K562 (cell line): Measurements from ENCODE around the gene FBXW7. TPM values are rescaled to one million over a fixed set of nuclear protein-coding genes. Genes with fewer than 3 reads are reported as not detected.

Source experiments
- ASH1L ChIP-seq: fragments of 450-650 bp; IDR thresholded peaks from 2 replicates; pipeline ENCODE4 v1.6.1; 2018; ENCODE audit warnings: borderline replicate concordance, mild to moderate bottlenecking, low read depth; ENCODE audit not compliant: partially characterized antibody
- CEBPG ChIP-seq, 3 experiments: fragments of 200-800 bp in 1 of 3; sonication (Bioruptor generic) in 1 of 3; sonication (generic) in 1 of 3; formaldehyde crosslinking in 1 of 3; IDR thresholded peaks in 2 of 3; conservative IDR thresholded peaks in 1 of 3; 2 replicates each; pipeline versions ENCODE4 v1.6.1 to v1.8.0; 2016 to 2022; ENCODE audit warnings: missing compliant biosample characterization in 2 of 3, missing genetic modification characterization in 2 of 3, mild to moderate bottlenecking in 1 of 3, missing genetic modification reagents in 1 of 3
- DMBX1 ChIP-seq: fragments of 250-450 bp; sonication (Bioruptor Pico); IDR thresholded peaks from 2 replicates; pipeline ENCODE4 v1.8.0; 2022; ENCODE audit warnings: inconsistent platforms, mild to moderate bottlenecking, moderate library complexity, borderline replicate concordance
- GABPB2 ChIP-seq: fragments of 250-450 bp; sonication (Bioruptor Pico); conservative IDR thresholded peaks from 2 replicates; pipeline ENCODE4 v1.5.1; 2021; ENCODE audit warnings: mild to moderate bottlenecking
- GTF2F1 ChIP-seq: IDR thresholded peaks from 2 replicates; pipeline ENCODE4 v1.6.1; 2011; ENCODE audit warnings: low read depth, low read length, improper control_type of control experiment
- HIVEP1 ChIP-seq: fragments of 250-450 bp; sonication (Bioruptor Pico); IDR thresholded peaks from 2 replicates; pipeline ENCODE4 v1.4.0; 2020; ENCODE audit warnings: mild to moderate bottlenecking
- KDM1A ChIP-seq, 2 experiments: fragments of 450-650 bp; IDR thresholded peaks; 2 replicates each; pipeline ENCODE4 v1.6.1; 2016; ENCODE audit warnings: mild to moderate bottlenecking in 2 of 2
- MAFF ChIP-seq: IDR thresholded peaks from 2 replicates; pipeline ENCODE4 v1.6.1; 2012; ENCODE audit warnings: low read length, improper control_type of control experiment
- MAZ ChIP-seq, 2 experiments: fragments of 450-650 bp in 1 of 2; sonication (generic) in 1 of 2; formaldehyde crosslinking; IDR thresholded peaks in 1 of 2; conservative IDR thresholded peaks in 1 of 2; 2 replicates each; pipeline versions ENCODE4 v1.4.0 to v1.5.0; 2020; ENCODE audit warnings: mild to moderate bottlenecking in 1 of 2, missing genetic modification reagents in 1 of 2
- NFE2 ChIP-seq: IDR thresholded peaks from 2 replicates; pipeline ENCODE4 v1.6.1; 2014; ENCODE audit warnings: antibody characterized with exemption, low read depth
- NR2C2 ChIP-seq, 2 experiments: fragments of 200-800 bp in 1 of 2; sonication (Bioruptor generic) in 1 of 2; sonication (generic) in 1 of 2; formaldehyde crosslinking in 1 of 2; IDR thresholded peaks; 2 replicates each; pipeline versions ENCODE4 v1.6.1 to v1.8.0; 2016 to 2022; ENCODE audit warnings: mild to moderate bottlenecking in 1 of 2, missing compliant biosample characterization in 1 of 2, missing genetic modification characterization in 1 of 2, missing genetic modification reagents in 1 of 2
- POLR2AphosphoS2 ChIP-seq: IDR thresholded peaks from 2 replicates; pipeline ENCODE4 v1.6.1; 2012; ENCODE audit warnings: low read length, improper control_type of control experiment
- PPARD ChIP-seq: fragments of 250-450 bp; sonication (Bioruptor Pico); IDR thresholded peaks from 2 replicates; pipeline ENCODE4 v1.8.0; 2022; ENCODE audit warnings: inconsistent platforms, mild to moderate bottlenecking, moderate library complexity
- SIN3A ChIP-seq, 2 experiments: fragments of 150-350 bp in 1 of 2; IDR thresholded peaks; 2 replicates each; pipeline ENCODE4 v1.6.1; 2011 to 2016; ENCODE audit warnings: borderline replicate concordance in 2 of 2, low read depth in 2 of 2, low read length in 2 of 2, mild to moderate bottlenecking in 2 of 2, moderate library complexity in 2 of 2; ENCODE audit not compliant: control insufficient read depth in 1 of 2
- SIX5 ChIP-seq, 2 experiments: IDR thresholded peaks; 2 replicates each; pipeline ENCODE4 v1.6.1; 2011; ENCODE audit warnings: low read length in 2 of 2, borderline replicate concordance in 1 of 2, low read depth in 1 of 2, mild to moderate bottlenecking in 1 of 2, moderate library complexity in 1 of 2; ENCODE audit not compliant: insufficient read depth in 1 of 2
- SRF ChIP-seq, 2 experiments: fragments of 250-450, 450-650 bp in 1 of 2; sonication (Bioruptor Pico) in 1 of 2; sonication (generic) in 1 of 2; formaldehyde crosslinking; IDR thresholded peaks; 2 replicates each; pipeline versions ENCODE4 v1.5.0 to v1.5.1; 2020 to 2022; ENCODE audit warnings: mild to moderate bottlenecking in 1 of 2, missing genetic modification reagents in 1 of 2
- WHSC1 ChIP-seq: IDR thresholded peaks from one replicate; pipeline ENCODE4 v1.6.1; 2012; ENCODE audit warnings: low read length, control low read depth, inconsistent platforms
- ZNF133 ChIP-seq: fragments of 250-450 bp; sonication (Bioruptor Pico); IDR thresholded peaks from 2 replicates; pipeline ENCODE4 v1.4.0; 2020; ENCODE audit warnings: mild to moderate bottlenecking
- ZNF146 ChIP-seq: IDR thresholded peaks from one replicate; pipeline ENCODE4 v1.6.1; 2018; ENCODE audit warnings: missing compliant biosample characterization; ENCODE audit not compliant: unreplicated experiment
- ZNF695 ChIP-seq: fragments of 450-650 bp; formaldehyde crosslinking; IDR thresholded peaks from 2 replicates; pipeline ENCODE4 v1.4.0; 2020; ENCODE audit warnings: mild to moderate bottlenecking, moderate library complexity
- ZNF77 ChIP-seq: fragments of 250-450 bp; sonication (Bioruptor Pico); IDR thresholded peaks from 2 replicates; pipeline ENCODE4 v1.5.0; 2020
- polyA plus RNA-seq, 8 experiments: library from polyadenylated mRNA; depleted of rRNA in 4 of 8; stranded (reverse) in 5 of 8; unstranded in 3 of 8; fragments of >200 nt; fragmentation: Nextera tagmentation in 2 of 8; fragmentation: Illumina TruSeq in 1 of 8; extraction: Ambion mirVana in 2 of 8; extraction: Trizol in 1 of 8; gene quantifications; 2 replicates each; pipeline versions ENCODE4 v1.2.1 to v1.2.3, GENCODE V29; 2011 to 2014; ENCODE audit warnings: inconsistent platforms in 1 of 8, missing spikeins in 1 of 8
- total RNA-seq, 7 experiments: library from RNA; depleted of rRNA in 6 of 7; stranded (reverse); fragments of >200 nt in 6 of 7; fragmentation: Illumina TruSeq in 2 of 7; extraction: Trizol in 2 of 7; gene quantifications; 2 replicates each; pipeline versions ENCODE4 v1.2.1 to v1.2.3, GENCODE V29; 2011 to 2021; ENCODE audit warnings: low replicate concordance in 1 of 7
- TF ChIP-seq, protein P1 (sequence below): fragments of 450-650 bp; IDR thresholded peaks from 2 replicates; pipeline ENCODE4 v1.6.1; 2016; ENCODE audit warnings: mild to moderate bottlenecking
- TF ChIP-seq, protein P2 (sequence below): fragments of 450-650 bp; formaldehyde crosslinking; IDR thresholded peaks from 2 replicates; pipeline ENCODE4 v1.4.0; 2020; ENCODE audit warnings: mild to moderate bottlenecking, moderate library complexity
- TF ChIP-seq, protein P3 (sequence below): fragments of 250-450 bp; sonication (Bioruptor Pico); IDR thresholded peaks from 2 replicates; pipeline ENCODE4 v1.8.0; 2022; ENCODE audit warnings: moderate library complexity, mild to moderate bottlenecking, inconsistent platforms

Gene FBXW7
- total and polyA plus RNA-seq, 9 of the 15 experiments (the other 6 are each of a cell fraction or from before 2014, with no cell fraction given), result 6.8 to 44.2 (median 16.4) TPM

DNA sequence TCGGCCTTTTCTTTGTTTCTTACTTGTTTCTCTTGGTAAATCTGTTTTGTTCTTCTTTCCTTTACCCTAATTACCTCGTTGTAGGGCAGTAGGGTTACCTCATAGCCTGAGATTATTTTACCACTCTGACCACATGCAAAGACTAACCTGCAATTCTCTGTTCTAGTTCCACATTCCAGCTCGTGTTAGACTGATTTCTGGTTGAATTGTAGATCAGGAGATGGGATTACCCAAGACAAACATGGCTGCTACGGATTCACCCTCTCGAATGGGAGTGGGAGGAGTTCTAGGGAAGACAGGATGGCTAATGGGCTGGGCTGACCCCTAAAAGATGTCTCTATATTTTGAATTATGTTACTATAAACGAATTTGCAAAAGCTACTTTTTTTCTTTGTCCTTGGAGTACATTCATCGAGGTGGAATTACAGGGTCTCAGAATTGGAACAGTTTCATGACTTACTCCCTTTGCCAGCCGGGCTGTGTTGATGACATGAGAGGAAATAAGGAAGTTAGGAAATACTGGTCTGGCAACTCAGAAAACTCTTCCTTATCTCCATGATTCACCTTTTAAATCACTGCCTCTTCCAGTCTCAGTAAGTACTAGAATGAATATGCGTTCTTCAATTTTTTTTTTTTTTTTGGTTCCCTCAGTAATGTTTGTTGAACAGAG, 36.7 kb upstream of the FBXW7 start (continued):
- peak; percentile 70; the same call in 1 of the 2 replicates for TF ChIP-seq CEBPG (CRISPR knock-in tag; IDR thresholded peaks at IDR 0.05)
- peak; percentile 72 to 91; a peak in 3 of 4 replicates for TF ChIP-seq CEBPG (tag; conservative IDR thresholded peaks at IDR 0.05 in 1 of 2, IDR thresholded peaks at IDR 0.05 in 1 of 2)
- TF ChIP-seq, protein P1, sequence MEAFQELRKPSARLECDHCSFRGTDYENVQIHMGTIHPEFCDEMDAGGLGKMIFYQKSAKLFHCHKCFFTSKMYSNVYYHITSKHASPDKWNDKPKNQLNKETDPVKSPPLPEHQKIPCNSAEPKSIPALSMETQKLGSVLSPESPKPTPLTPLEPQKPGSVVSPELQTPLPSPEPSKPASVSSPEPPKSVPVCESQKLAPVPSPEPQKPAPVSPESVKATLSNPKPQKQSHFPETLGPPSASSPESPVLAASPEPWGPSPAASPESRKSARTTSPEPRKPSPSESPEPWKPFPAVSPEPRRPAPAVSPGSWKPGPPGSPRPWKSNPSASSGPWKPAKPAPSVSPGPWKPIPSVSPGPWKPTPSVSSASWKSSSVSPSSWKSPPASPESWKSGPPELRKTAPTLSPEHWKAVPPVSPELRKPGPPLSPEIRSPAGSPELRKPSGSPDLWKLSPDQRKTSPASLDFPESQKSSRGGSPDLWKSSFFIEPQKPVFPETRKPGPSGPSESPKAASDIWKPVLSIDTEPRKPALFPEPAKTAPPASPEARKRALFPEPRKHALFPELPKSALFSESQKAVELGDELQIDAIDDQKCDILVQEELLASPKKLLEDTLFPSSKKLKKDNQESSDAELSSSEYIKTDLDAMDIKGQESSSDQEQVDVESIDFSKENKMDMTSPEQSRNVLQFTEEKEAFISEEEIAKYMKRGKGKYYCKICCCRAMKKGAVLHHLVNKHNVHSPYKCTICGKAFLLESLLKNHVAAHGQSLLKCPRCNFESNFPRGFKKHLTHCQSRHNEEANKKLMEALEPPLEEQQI, result no peak
- TF ChIP-seq NFE2, result peak; percentile 80
- TF ChIP-seq SRF (CRISPR knock-in tag; IDR thresholded peaks at IDR 0.05), result no peak
- TF ChIP-seq, protein P2, sequence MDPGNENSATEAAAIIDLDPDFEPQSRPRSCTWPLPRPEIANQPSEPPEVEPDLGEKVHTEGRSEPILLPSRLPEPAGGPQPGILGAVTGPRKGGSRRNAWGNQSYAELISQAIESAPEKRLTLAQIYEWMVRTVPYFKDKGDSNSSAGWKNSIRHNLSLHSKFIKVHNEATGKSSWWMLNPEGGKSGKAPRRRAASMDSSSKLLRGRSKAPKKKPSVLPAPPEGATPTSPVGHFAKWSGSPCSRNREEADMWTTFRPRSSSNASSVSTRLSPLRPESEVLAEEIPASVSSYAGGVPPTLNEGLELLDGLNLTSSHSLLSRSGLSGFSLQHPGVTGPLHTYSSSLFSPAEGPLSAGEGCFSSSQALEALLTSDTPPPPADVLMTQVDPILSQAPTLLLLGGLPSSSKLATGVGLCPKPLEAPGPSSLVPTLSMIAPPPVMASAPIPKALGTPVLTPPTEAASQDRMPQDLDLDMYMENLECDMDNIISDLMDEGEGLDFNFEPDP (CRISPR knock-in tag), result no peak
- TF ChIP-seq ASH1L, result no peak
- no peak for TF ChIP-seq PPARD (CRISPR knock-in tag)
- no peak for TF ChIP-seq ZNF133 (CRISPR knock-in tag)
- peak; percentile 98 for TF ChIP-seq KDM1A (IDR thresholded peaks at IDR 0.05)
- TF ChIP-seq MAFF, result peak; percentile 28; the same call in 1 of the 2 replicates
- TF ChIP-seq, protein P3, sequence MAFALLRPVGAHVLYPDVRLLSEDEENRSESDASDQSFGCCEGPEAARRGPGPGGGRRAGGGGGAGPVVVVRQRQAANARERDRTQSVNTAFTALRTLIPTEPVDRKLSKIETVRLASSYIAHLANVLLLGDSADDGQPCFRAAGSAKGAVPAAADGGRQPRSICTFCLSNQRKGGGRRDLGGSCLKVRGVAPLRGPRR (CRISPR knock-in tag), result no peak
- no peak for TF ChIP-seq NR2C2 (CRISPR knock-in tag; IDR thresholded peaks at IDR 0.05)
- peak; percentile 71; the same call in 1 of the 2 replicates for TF ChIP-seq NR2C2 (tag; IDR thresholded peaks at IDR 0.05)
- TF ChIP-seq SIX5 (IDR thresholded peaks at IDR 0.05; ENCODE audit: borderline replicate concordance in 1 of 2, insufficient read depth in 1 of 2, low read depth in 1 of 2, low read length in 2 of 2), result no peak
- no peak for TF ChIP-seq WHSC1
- TF ChIP-seq DMBX1 (CRISPR knock-in tag), result no peak
- no peak for TF ChIP-seq GTF2F1
- TF ChIP-seq POLR2AphosphoS2, result no peak
- no peak for TF ChIP-seq GABPB2 (CRISPR knock-in tag)
- no peak for TF ChIP-seq ZNF77 (CRISPR knock-in tag)
- no peak for TF ChIP-seq ZNF146
- TF ChIP-seq HIVEP1 (CRISPR knock-in tag), result no peak
- TF ChIP-seq MAZ (CRISPR knock-in tag; conservative IDR thresholded peaks at IDR 0.05 in 1 of 2, IDR thresholded peaks at IDR 0.05 in 1 of 2), result 0 out of 4 replicates have a peak, but pooled peaks of 1 of the 2 experiments have one; percentile 23
- no peak for TF ChIP-seq SIN3A (IDR thresholded peaks at IDR 0.05; ENCODE audit: borderline replicate concordance in 2 of 2, control insufficient read depth in 1 of 2, low read depth in 2 of 2, low read length in 2 of 2)
- no peak for TF ChIP-seq ZNF695
